Naive thymus-derived CD4-positive, alpha-beta T cell (primary cell): ENCODE data around the gene KLHL10. TPM values are rescaled to one million over a fixed set of nuclear protein-coding genes. Genes with fewer than 3 reads are reported as not detected.
"Not testable (repeated sequence)": the region's sequence is repeated elsewhere in the genome, so short reads cannot be mapped to it uniquely, and the experiment has no call there.

Source experiments
- ATAC-seq: fragments of 150-1000 bp; cut with Tn5 transposase; 2 replicates; pipeline ENCODE4 v1.10.0; 2021; ENCODE audit warnings: mild to moderate bottlenecking, moderate library complexity
- CTCF ChIA-PET: fragments of 350-600 bp; sonication (Branson Sonifier 250); formaldehyde crosslinking; loops from one replicate; lab custom pipeline; 2021; ENCODE audit warnings: antibody characterized with exemption; lab: Charles Lee
- POLR2A ChIA-PET: fragments of 350-600 bp; sonication (Branson Sonifier 250); formaldehyde crosslinking; loops from one replicate; lab custom pipeline; 2021; ENCODE audit warnings: antibody characterized with exemption, inconsistent platforms; lab: Charles Lee
- DNase-seq, 9 donors: peaks; one replicate each; pipeline versions ENCODE4 v3.0.0 to v3.0.0-alpha.2; 2020 to 2022; ENCODE audit warnings: mixed read lengths in 1 of 9
- H3K27ac ChIP-seq: one replicate; pipeline ENCODE4 v1.7.0; 2013; ENCODE audit warnings: mild to moderate bottlenecking, low read depth, low read length, moderate library complexity
- H3K27me3 ChIP-seq, 2 donors: one replicate each; pipeline ENCODE4 v1.7.0; 2013; ENCODE audit warnings: low read length in 2 of 2, mild to moderate bottlenecking in 2 of 2, moderate library complexity in 2 of 2; ENCODE audit not compliant: control insufficient read depth in 2 of 2, insufficient read depth in 2 of 2
- H3K36me3 ChIP-seq, 3 experiments: 1 replicate in 2 of 3; 2 replicates in 1 of 3; pipeline ENCODE4 v1.7.0; 2013; ENCODE audit warnings: low read length in 3 of 3, mild to moderate bottlenecking in 3 of 3, moderate library complexity in 1 of 3; ENCODE audit not compliant: insufficient read depth in 3 of 3, control insufficient read depth in 2 of 3
- H3K4me1 ChIP-seq, 2 donors: one replicate each; pipeline ENCODE4 v1.7.0; 2013; ENCODE audit warnings: low read length in 2 of 2, mild to moderate bottlenecking in 2 of 2, moderate library complexity in 1 of 2; ENCODE audit not compliant: control insufficient read depth in 2 of 2, insufficient read depth in 2 of 2
- H3K4me3 ChIP-seq: 2 replicates; pipeline ENCODE4 v1.7.0; 2013; ENCODE audit warnings: mild to moderate bottlenecking, low read length
- H3K9me3 ChIP-seq, 3 experiments: 1 replicate in 2 of 3; 2 replicates in 1 of 3; pipeline ENCODE4 v1.7.0; 2013; ENCODE audit warnings: low read length in 3 of 3; ENCODE audit not compliant: control insufficient read depth in 2 of 3
- H3K27ac Mint-ChIP-seq, 9 donors: one replicate each; pipeline ENCODE4 v1.8.0; 2020 to 2022; ENCODE audit warnings: mixed read lengths in 9 of 9, mild to moderate bottlenecking in 8 of 9, moderate library complexity in 5 of 9, inconsistent platforms in 2 of 9
- H3K27me3 Mint-ChIP-seq, 5 donors: one replicate each; pipeline ENCODE4 v1.8.0; 2021 to 2022; ENCODE audit warnings: mixed read lengths in 5 of 5, mild to moderate bottlenecking in 1 of 5
- H3K36me3 Mint-ChIP-seq, 5 donors: one replicate each; pipeline ENCODE4 v1.8.0; 2020 to 2022; ENCODE audit warnings: mixed read lengths in 5 of 5, mild to moderate bottlenecking in 3 of 5, inconsistent platforms in 1 of 5
- H3K4me1 Mint-ChIP-seq, 7 donors: one replicate each; pipeline ENCODE4 v1.8.0; 2020 to 2022; ENCODE audit warnings: mixed read lengths in 7 of 7, mild to moderate bottlenecking in 3 of 7, inconsistent platforms in 1 of 7
- H3K4me3 Mint-ChIP-seq, 10 donors: one replicate each; pipeline ENCODE4 v1.8.0; 2020 to 2022; ENCODE audit warnings: mild to moderate bottlenecking in 10 of 10, mixed read lengths in 10 of 10, moderate library complexity in 6 of 10, inconsistent platforms in 2 of 10
- H3K9me3 Mint-ChIP-seq, 11 donors: one replicate each; pipeline ENCODE4 v1.8.0; 2020 to 2022; ENCODE audit warnings: mixed read lengths in 11 of 11, mild to moderate bottlenecking in 4 of 11, inconsistent platforms in 1 of 11, moderate library complexity in 1 of 11
- intact Hi-C, 2 donors: fragments of 100-400 bp; cut with micrococcal nuclease; formaldehyde crosslinking; loops; one replicate each; pipeline ENCODE4 v1.15.1; 2023
- polyA plus RNA-seq, 2 donors: library from polyadenylated mRNA; unstranded; fragments of 300-500 nt; fragmentation: Illumina TruSeq; gene quantifications; one replicate each; pipeline ENCODE4 v1.2.3, GENCODE V29; 2021
- total RNA-seq, 6 experiments: library from RNA in 5 of 6; stranded (reverse) in 5 of 6; gene quantifications; 1 replicate in 5 of 6; 2 replicates in 1 of 6; pipeline ENCODE4 v1.2.3 and lab custom pipeline; 2021 to 2026

KLHL10 gene
- total and polyA plus RNA-seq, 7 experiments from 2014 or later, result not detected

- Mint-ChIP-seq H3K4me1 (peaks cover 0 to 32% (median 12%) of the 10 kb centered on the region in 7 donors), H3K9me3 (peaks cover 0 to 3% (median 0%) of the 10 kb centered on the region in 11 donors), H3K36me3 (peaks cover 0 to 39% (median 9%) of the 10 kb centered on the region in 5 donors), H3K27me3 (no peaks in the 10 kb centered on the region), H3K27ac (peak overlapping the region in 4 of 9 donors; percentile 28 to 68 (median 50)), H3K4me3 (no peak overlapping the region)
- ChIA-PET CTCF (no interaction called here), POLR2A (no interaction called here)
- Histone ChIP-seq H3K27me3 (no peaks in the 10 kb centered on the region), H3K27ac (no peak overlapping the region), H3K9me3 (no peaks in the 10 kb centered on the region), H3K36me3 (peaks cover 0 to 58% (median 3%) of the 10 kb centered on the region in 3 experiments), H3K4me1 (no peaks in the 10 kb centered on the region), H3K4me3 (no peak overlapping the region)
- ATAC-seq, result no peak
- no peak for DNase-seq
- intact Hi-C loops, result no loop called here
Measured at GRCh38 chr17:41870097-41870496, 32.5 kb downstream of the KLHL10 start.

- Histone ChIP-seq H3K9me3 (no peaks in the 10 kb centered on the region), H3K27ac (no peak overlapping the region), H3K4me3 (no peak overlapping the region), H3K27me3 (no peaks in the 10 kb centered on the region), H3K4me1 (no peaks in the 10 kb centered on the region), H3K36me3 (peaks cover 0 to 58% (median 3%) of the 10 kb centered on the region in 3 experiments)
- DNase-seq, result no peak
- intact Hi-C loops, result no loop called here
- Mint-ChIP-seq H3K9me3 (peaks cover 0 to 2% (median 0%) of the 10 kb centered on the region in 11 donors), H3K27ac (peak overlapping the region in 6 of 9 donors; percentile 5 to 66 (median 30)), H3K27me3 (no peaks in the 10 kb centered on the region), H3K4me1 (peaks cover 0 to 29% (median 12%) of the 10 kb centered on the region in 7 donors), H3K4me3 (no peak overlapping the region), H3K36me3 (peaks cover 0 to 39% (median 9%) of the 10 kb centered on the region in 5 donors)
- ChIA-PET POLR2A (no interaction called here), CTCF (no interaction called here)
- no peak for ATAC-seq
Measured at GRCh38 chr17:41870627-41871026, 33.0 kb downstream of the KLHL10 start.

DNA sequence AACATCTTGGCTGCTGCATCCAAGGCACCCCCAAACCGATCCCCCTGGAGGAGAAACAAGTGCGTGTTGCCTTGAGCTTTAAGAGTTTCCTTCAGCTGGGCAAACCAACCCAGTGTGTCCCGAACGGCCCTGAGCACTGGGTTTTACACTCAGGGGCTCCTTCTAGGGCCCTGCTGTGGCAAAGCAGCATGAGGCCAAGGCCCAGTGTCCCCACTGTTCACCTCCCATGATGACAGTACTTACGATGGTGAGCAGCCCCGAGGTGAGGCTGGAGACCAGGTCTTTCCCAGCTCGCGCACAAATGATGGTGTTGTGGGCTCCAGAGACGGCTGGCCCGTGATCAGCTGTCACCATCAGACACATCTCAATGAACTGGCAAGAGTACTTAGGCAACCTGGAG is 34.2 kb downstream of the KLHL10 start:
- POLR2A ChIA-PET, result no interaction called here

GRCh38 chr17:41873559-41874292 is 36.1 kb downstream of the KLHL10 start:
- H3K27ac Mint-ChIP-seq, result no peak overlapping the region
- POLR2A ChIA-PET, result interaction anchor here (0.7 kb wide), 1 partner anchor 1993 kb away, joined by 3 read pairs; no protein-coding TSS in a partner anchor
- no peak overlapping the region for H3K4me3 Mint-ChIP-seq
- Histone ChIP-seq H3K4me3 (no peak overlapping the region), H3K27ac (no peak overlapping the region), H3K4me1 (no peaks in the 10 kb centered on the region), H3K9me3 (no peaks in the 10 kb centered on the region), H3K36me3 (peaks cover 9 to 64% (median 12%) of the 10 kb centered on the region in 3 experiments), H3K27me3 (no peaks in the 10 kb centered on the region)
- peaks cover 0 to 49% (median 12%) of the 10 kb centered on the region in 5 donors for H3K36me3 Mint-ChIP-seq
- intact Hi-C loops, result no loop called here
- ATAC-seq (no peak), DNase-seq (no peak)
- no peaks in the 10 kb centered on the region for H3K27me3 Mint-ChIP-seq
- H3K9me3 Mint-ChIP-seq, result peaks cover 0 to 2% (median 0%) of the 10 kb centered on the region in 11 donors
- peaks cover 0 to 23% (median 3%) of the 10 kb centered on the region in 7 donors for H3K4me1 Mint-ChIP-seq
- CTCF ChIA-PET, result interaction anchor here (0.6 kb wide), 1 partner anchor 30 kb away, joined by 3 read pairs; no protein-coding TSS in a partner anchor

More for the DNA sequence above, 34.2 kb downstream of the KLHL10 start:
- intact Hi-C loops, result no loop called here
- ATAC-seq, result no peak
- Histone ChIP-seq H3K36me3 (peaks cover 0 to 58% (median 3%) of the 10 kb centered on the region in 3 experiments), H3K27ac (no peak overlapping the region), H3K9me3 (no peaks in the 10 kb centered on the region), H3K27me3 (no peaks in the 10 kb centered on the region), H3K4me3 (no peak overlapping the region), H3K4me1 (no peaks in the 10 kb centered on the region)
- peaks cover 0 to 2% (median 0%) of the 10 kb centered on the region in 11 donors for H3K9me3 Mint-ChIP-seq
- H3K4me3 Mint-ChIP-seq, result no peak overlapping the region
- no peak for DNase-seq
- H3K36me3 Mint-ChIP-seq, result peaks cover 0 to 39% (median 9%) of the 10 kb centered on the region in 5 donors
- peak overlapping the region in 2 of 9 donors; percentile 12 to 30 for H3K27ac Mint-ChIP-seq
- H3K27me3 Mint-ChIP-seq, result no peaks in the 10 kb centered on the region
- CTCF ChIA-PET, result no interaction called here
- H3K4me1 Mint-ChIP-seq, result peaks cover 0 to 28% (median 12%) of the 10 kb centered on the region in 7 donors

GRCh38 chr17:41874293-41874670 is 36.7 kb downstream of the KLHL10 start:
- CTCF ChIA-PET, result interaction anchor here (0.6 kb wide), 2 partner anchors 31 to 1583 kb away, joined by 3 read pairs; no protein-coding TSS in a partner anchor
- peaks cover 0 to 48% (median 11%) of the 10 kb centered on the region in 5 donors for H3K36me3 Mint-ChIP-seq
- POLR2A ChIA-PET, result interaction anchor here (0.7 kb wide), 1 partner anchor 1993 kb away, joined by 3 read pairs; no protein-coding TSS in a partner anchor
- H3K27me3 ChIP-seq, H3K4me3 ChIP-seq, H3K27me3 Mint-ChIP-seq, H3K27ac ChIP-seq, H3K27ac Mint-ChIP-seq, H3K4me3 Mint-ChIP-seq, intact Hi-C loops, DNase-seq, H3K9me3 ChIP-seq, H3K9me3 Mint-ChIP-seq, ATAC-seq, H3K4me1 ChIP-seq: not testable (repeated sequence)
- peaks cover 0 to 17% (median 0%) of the 10 kb centered on the region in 7 donors for H3K4me1 Mint-ChIP-seq
- peaks cover 11 to 64% (median 12%) of the 10 kb centered on the region in 3 experiments for H3K36me3 ChIP-seq

DNA sequence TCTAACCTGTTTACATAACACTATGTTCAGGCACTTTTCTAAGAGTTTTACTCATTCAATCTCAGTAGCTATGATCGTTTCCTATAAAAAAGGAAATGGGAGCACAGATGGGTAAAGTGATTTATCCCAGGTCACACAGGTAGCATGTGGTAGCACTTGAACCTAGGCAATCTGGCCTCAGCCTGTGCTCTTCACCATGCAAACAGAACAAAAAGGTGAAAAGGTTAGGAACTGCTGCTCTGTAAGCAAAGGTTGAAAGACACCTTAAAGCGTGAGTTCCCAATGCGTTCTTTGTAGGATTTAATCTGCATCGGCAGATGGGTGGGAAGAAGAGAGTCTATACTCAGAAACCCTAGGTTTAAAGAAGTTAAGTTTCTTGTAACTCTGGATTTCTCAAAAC is 42.5 kb downstream of the KLHL10 start:
- intact Hi-C loops, result no loop called here
- ATAC-seq (no peak), DNase-seq (no peak)
- Histone ChIP-seq H3K9me3 (no peaks in the 10 kb centered on the region), H3K36me3 (peaks cover 13 to 65% (median 24%) of the 10 kb centered on the region in 3 experiments), H3K27me3 (no peaks in the 10 kb centered on the region), H3K4me3 (no peak overlapping the region), H3K4me1 (no peaks in the 10 kb centered on the region), H3K27ac (no peak overlapping the region)
- Mint-ChIP-seq H3K4me1 (peaks cover 0 to 2% (median 0%) of the 10 kb centered on the region in 7 donors), H3K4me3 (no peak overlapping the region), H3K36me3 (peaks cover 8 to 42% (median 28%) of the 10 kb centered on the region in 5 donors), H3K27me3 (no peaks in the 10 kb centered on the region), H3K9me3 (no peaks in the 10 kb centered on the region), H3K27ac (peak overlapping the region in 1 of 9 donors; percentile 30)
- ChIA-PET CTCF (no interaction called here), POLR2A (no interaction called here)
